Brain pericyte (primary cell): ENCODE data around the gene DNER.

Experiments used
- DNase-seq: peaks from one replicate; pipeline ENCODE4 v3.0.0-alpha.2; 2012; ENCODE audit warnings: low read depth, low spot score

The DNER gene

DNA sequence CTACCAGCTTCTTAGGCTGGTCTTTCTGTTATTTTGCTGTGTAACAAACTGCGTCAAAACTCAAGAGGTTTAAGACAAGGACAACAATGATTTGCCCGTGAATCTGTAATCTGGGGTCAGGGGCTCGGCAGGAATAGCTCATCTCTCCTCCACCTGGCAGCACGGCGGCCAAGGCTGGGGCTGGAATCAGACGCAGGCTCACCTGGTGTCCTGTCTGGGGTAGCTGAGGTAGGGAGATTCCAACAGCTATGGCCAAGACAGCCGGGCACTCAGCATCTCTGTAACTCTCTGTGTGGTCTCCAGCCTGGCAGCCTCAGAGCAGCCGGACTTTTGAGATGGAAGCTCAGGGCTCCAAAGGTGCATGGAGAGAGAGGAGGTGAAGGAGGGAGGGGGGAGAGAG lies 42.3 kb downstream of the DNER start:
- no peak for DNase-seq

GRCh38 chr2:229669841-229670240 lies 44.5 kb downstream of the DNER start:
- DNase-seq: no peak

DNA sequence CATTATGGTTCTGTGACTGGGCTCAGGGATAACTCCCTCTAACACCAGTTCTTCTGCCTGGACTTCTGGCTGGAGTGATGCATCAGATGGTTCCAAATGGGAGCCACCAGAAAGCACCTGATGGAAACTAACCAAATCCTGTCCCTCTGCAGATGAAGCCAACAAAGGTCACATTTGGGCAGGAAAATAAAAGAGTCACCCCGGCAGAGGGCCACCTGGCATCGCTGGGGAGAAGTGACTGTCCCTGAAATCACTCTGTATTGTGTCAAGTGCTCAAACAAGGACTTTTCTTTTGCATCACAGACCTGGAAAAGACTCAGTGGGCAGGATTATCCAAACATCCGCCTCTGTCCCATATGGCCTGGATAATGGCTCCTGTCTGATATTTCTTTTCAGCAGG lies 47.5 kb downstream of the DNER start:
- DNase-seq: no peak

DNA sequence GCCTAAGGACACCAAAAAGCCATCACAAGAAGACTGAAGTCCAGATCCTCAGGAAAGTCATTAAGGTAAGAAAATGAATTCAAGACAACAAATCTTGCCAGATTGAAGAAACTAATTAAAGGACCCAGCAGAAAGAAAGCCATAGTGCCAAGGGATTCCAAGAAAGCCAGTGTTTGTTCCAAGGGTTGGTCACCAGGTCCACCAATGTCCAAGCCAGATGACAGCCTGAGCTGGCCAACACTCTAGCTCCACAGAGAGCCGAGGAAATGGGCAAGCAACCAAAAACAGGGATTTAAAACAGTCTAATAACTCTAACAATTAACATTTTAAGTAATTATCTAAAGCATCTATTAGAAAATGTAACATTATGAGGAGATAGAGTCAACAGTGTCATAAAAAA lies 49.2 kb downstream of the DNER start:
- no peak for DNase-seq

DNA sequence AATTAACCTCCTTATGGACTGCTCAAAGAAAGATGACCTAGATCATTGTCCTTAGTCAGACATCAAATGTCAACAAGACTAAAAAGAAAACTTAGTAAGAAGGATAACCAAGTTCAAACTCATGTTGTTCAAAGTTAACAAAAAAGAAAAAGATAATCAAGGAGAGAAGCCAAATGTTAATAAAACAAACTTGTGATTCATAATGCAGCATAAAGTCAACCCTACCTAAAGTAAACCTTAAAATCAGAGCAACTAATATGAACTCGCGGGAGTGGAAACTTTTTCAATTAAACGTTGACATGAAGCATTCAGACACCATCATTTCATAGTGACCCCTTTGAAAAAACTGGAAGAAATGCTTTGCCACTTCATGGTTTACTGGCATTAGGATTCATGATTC lies 52.9 kb downstream of the DNER start:
- no peak for DNase-seq

DNA sequence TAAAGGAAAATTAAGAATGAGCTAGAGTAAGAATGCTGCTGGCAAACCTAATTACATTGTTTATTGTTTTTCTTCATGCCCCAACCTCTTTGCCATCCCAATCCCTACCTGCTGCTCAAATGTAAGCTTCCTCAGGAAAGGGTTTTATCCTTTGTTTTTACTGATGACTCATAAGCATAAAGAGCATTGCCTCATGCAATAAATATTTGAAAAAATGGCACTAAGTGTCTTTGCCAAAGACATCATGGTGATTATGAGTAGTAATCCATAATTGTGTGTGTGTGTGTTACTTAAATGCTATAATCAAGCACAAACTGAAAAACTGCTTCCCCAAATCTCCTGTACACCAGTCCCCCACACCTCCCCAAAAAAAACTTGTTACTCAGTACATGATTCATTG lies 53.4 kb downstream of the DNER start:
- DNase-seq: no peak

DNA sequence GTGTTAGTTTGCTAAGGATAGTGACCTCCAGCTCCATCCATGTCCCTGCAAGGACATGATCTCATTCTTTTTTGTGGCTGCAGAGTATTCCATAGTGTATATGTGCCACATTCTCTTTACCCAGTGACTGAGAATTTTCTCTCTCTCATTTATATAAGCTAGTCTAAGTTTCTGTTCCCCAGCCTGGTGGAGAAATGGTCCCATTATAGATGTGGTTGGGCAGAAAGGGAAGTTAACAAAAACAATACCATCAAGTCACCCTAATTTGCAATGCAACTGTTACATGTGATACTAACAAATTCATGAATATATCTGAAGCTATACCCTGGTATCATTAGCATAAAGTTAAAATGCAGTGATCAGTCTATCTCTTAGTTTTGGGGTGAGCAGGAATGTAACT lies 54.0 kb downstream of the DNER start:
- DNase-seq: no peak

GRCh38 chr2:229658004-229658403 lies 56.4 kb downstream of the DNER start:
- DNase-seq: no peak

DNA sequence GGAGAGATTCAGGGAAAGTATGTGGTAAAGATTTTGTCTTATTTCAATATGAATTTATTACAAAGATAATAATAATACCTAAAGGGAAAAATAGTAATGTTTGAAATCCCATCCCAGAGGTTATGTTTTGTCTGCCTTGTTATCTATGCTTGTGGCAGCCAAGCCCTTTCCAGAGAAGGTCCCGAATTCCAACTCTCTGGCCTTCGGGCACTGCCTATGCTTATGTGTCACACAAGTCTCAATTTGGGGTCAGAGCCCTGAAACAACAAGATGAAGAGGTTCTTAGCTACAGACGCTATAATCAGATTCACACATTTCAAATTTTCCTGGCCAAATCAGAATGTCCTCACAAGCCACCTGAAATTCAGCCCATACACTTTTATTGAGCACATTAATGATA lies 59.9 kb downstream of the DNER start:
- DNase-seq: no peak

DNA sequence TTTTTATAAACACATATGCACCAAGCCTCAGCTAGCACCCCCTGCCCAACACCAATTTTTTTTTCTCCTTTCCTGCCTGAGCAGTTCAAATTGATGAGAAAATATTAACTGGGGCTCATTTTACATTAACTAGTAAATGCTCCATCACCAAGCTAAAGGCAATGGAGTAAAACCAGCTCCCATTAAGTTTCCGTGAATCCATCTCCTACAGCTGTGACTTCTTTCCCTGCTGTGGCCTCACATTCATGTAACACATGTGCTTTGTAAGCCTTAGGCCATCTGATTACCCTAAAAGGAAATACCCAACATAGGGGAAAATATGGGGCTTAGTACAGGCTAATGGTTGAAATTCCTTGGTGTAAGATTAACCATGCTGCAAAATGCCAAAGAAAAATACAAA lies 60.8 kb downstream of the DNER start:
- DNase-seq: no peak

- DNase-seq: no peak
Measured at GRCh38 chr2:229652796-229653195, 61.6 kb downstream of the DNER start.

- DNase-seq: no peak
Measured at GRCh38 chr2:229650901-229651300, 63.5 kb downstream of the DNER start.

- no peak for DNase-seq
Measured at GRCh38 chr2:229650059-229650458, 64.3 kb downstream of the DNER start.

DNA sequence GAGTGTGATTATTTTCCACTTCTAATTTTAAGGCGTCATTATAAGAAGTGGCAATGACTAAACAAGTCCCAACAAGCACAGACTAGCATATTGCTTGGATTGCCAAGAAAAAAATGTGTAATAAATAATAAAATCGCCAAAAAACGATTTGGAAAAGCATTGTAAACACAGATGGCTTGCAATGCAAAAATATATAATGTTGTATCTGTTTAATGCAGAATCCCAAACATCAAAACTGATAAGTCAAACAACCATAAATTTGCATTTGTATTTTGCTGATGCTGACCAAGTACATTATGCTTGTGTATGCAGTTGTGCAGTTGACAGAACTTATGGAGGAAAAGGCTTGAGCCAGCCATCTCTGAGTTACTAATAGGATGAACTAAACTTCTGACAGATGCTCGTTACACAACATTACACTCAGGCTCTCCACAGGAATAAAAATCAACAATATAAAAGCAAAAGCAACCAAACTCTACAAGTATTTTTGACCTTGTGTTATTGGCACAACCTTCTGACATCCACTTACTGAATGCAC lies 68.1 kb downstream of the DNER start:
- DNase-seq: no peak

- no peak for DNase-seq
Measured at GRCh38 chr2:229642371-229642770, 72.0 kb downstream of the DNER start.

GRCh38 chr2:229641676-229642075 lies 72.7 kb downstream of the DNER start:
- DNase-seq: no peak

DNA sequence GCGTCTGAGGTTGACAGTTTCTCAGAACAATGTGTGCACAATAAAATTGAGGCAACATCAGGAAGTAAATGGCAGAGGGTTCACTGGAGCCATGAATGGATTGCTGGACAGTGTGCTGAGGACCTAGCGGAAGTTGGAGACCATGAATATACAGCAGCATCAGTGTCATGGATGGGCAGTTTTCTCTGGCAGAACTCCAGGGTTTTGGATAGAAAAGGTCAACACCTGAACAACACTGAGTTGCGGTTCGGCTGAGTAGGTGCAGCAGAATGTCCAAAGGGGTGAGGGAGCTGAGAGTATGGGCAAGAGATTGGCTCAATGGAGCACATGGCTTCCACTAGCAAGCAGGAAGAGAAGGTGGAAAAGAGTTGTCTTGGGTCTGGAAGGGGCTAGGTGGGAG lies 73.7 kb downstream of the DNER start:
- DNase-seq: no peak

DNA sequence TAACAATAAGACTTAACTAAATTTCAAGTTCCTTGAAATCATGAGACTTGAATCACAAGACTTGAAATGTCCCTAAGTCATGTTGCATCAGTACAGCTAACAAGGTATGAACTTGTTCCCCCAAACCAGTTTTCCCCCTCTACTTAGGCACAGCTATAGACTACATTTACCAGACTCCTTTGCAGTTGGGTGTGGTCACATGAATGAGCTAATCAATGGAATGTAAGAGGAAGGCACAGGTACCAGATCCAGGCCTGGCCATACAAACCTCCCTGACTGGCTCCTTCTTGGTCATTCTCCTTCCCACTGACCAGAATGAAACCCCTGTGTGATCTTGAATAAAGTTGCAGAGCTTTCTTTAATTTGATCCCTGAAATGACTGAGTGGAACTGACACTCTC lies 77.8 kb downstream of the DNER start:
- no peak for DNase-seq

DNA sequence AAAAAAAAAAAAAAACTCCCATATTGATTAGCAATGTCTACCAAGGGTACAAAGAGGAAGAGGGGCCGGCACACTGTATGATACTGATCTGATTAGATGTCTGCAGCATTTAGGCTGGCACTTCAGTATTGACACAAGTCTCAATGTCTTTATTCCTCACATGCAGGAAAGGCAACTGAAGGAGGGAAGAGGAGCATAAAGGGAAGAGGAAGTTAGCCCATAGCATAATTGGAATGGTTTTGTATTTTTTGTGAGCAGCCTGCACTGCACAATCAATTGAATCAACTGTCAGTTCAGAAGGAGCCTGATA lies 79.0 kb downstream of the DNER start:
- DNase-seq: no peak

DNA sequence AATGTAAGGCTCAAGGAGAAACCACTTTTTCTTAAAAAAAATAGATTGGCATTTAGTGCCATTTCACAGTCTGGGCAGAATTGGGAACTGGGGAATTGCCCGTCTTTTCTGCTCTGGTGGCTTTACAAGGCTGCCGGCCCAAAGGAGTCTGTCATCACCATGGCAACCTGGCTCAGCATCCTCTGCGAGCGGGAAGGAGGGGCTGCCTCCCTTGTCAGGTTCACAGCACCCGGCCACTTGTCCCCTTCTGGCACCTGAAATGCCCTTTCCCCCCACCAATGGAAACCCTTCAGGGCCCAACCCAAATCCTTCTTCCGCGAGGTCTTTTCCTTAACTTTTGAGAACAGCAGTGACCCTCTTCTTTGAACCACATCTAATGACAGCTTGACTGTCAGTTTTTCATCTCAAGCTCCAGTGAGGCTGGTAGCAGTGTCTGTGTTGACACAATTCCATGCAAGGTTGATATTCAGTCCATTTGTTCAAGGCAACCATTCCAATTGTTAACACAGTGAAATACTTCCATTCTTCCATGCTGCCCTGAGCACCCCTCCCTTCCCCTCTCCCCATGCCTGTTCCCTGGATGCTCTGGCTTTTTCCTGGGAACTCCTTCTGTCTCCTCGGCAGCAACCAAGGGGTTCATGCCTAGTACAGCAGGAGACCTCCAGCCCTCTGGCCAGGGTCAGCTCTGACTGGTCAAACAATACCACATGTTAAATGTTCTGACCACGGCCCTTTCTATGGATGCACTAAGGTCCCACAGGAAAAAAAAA lies 79.6 kb downstream of the DNER start:
- no peak for DNase-seq

DNA sequence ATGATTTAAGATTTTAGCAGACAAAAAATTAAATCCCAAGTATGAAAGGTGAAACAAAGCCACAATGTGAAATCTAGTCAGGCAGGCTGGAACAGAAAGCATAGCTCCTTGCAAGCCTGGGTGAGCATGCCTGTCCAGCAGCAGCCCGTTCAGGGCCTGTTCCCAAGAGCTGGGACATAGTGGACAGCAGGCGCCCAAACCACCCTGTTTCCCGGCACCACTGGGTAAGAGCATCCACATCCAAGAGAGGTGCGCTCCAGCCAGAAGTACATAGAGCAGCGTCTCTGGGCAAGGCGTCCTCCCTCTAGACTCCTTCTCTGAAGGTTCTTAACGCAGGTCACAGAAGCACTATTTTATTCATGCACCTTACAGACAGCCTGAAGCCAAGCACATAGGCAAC lies 80.8 kb downstream of the DNER start:
- DNase-seq: no peak

DNA sequence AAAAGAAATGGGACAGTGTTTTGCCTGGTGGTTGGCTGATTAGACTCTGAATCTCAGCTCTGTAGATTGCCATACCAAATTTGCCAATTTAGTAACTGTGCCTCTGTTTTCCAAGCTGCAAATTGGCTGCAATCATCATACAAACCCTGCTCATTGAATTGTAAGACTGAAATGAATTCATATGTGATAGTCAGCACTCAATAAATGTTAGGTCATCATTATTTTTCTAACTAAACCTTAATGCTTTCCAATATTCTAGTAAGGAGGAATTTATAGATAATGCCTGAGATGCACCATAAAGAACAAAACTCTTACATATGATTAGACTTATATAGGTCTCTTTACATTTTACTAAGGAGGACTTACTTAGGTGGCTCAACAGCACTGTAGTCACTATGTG lies 85.3 kb downstream of the DNER start:
- no peak for DNase-seq

GRCh38 chr2:229627728-229628127 lies 86.6 kb downstream of the DNER start:
- DNase-seq: no peak
